ENCODE measurements around the gene ATP5PO.

- no peak for TF ChIP-seq CSRNP3 (CRISPR knock-in tag; IDR thresholded peaks at IDR 0.05)
- no peak for TF ChIP-seq SNAI2 (CRISPR knock-in tag; IDR thresholded peaks at IDR 0.05)
- TF ChIP-seq ZFP30 (CRISPR knock-in tag; IDR thresholded peaks at IDR 0.05): no peak
- TF ChIP-seq GLIS3 (CRISPR knock-in tag; IDR thresholded peaks at IDR 0.05): no peak
- TF ChIP-seq OSR1 (CRISPR knock-in tag; IDR thresholded peaks at IDR 0.05): no peak
- no peak for TF ChIP-seq ESRRG (CRISPR knock-in tag; IDR thresholded peaks at IDR 0.05)
- no peak for TF ChIP-seq ZNF8 (CRISPR knock-in tag; IDR thresholded peaks at IDR 0.05)
- TF ChIP-seq PATZ1 (CRISPR knock-in tag; IDR thresholded peaks at IDR 0.05; ENCODE audit: borderline replicate concordance): no peak
- no peak for TF ChIP-seq ARNTL (CRISPR knock-in tag; IDR thresholded peaks at IDR 0.05; ENCODE audit: borderline replicate concordance, low read depth)
- TF ChIP-seq ZFP3 (CRISPR knock-in tag; IDR thresholded peaks at IDR 0.05): no peak
- no peak for TF ChIP-seq BACH2 (CRISPR knock-in tag; IDR thresholded peaks at IDR 0.05; ENCODE audit: borderline replicate concordance)
- no peak for TF ChIP-seq TOX (CRISPR knock-in tag; IDR thresholded peaks at IDR 0.05; ENCODE audit: borderline replicate concordance)
- no peak for TF ChIP-seq PPARA (CRISPR knock-in tag; IDR thresholded peaks at IDR 0.05; ENCODE audit: borderline replicate concordance)
- TF ChIP-seq POU6F1 (CRISPR knock-in tag; IDR thresholded peaks at IDR 0.05; ENCODE audit: borderline replicate concordance, low read depth): no peak
Observed at GRCh38 chr21:33950431-33951079, 35.0 kb upstream of the ATP5PO start.

Data from SK-N-SH treated with all-trans-retinoic acid at 6 μM for 48 hours (cell line).